Fibroblast of upper back skin (primary cell): ENCODE data around the gene CMTR2.
"Not testable (repeated sequence)": the region's sequence is repeated elsewhere in the genome, so short reads cannot be mapped to it uniquely, and the experiment has no call there.

ENCODE experiments used
- DNase-seq: peaks from one replicate; pipeline ENCODE4 v3.0.0-alpha.2; 2013

Gene CMTR2, protein sequence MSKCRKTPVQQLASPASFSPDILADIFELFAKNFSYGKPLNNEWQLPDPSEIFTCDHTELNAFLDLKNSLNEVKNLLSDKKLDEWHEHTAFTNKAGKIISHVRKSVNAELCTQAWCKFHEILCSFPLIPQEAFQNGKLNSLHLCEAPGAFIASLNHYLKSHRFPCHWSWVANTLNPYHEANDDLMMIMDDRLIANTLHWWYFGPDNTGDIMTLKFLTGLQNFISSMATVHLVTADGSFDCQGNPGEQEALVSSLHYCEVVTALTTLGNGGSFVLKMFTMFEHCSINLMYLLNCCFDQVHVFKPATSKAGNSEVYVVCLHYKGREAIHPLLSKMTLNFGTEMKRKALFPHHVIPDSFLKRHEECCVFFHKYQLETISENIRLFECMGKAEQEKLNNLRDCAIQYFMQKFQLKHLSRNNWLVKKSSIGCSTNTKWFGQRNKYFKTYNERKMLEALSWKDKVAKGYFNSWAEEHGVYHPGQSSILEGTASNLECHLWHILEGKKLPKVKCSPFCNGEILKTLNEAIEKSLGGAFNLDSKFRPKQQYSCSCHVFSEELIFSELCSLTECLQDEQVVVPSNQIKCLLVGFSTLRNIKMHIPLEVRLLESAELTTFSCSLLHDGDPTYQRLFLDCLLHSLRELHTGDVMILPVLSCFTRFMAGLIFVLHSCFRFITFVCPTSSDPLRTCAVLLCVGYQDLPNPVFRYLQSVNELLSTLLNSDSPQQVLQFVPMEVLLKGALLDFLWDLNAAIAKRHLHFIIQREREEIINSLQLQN

DNA sequence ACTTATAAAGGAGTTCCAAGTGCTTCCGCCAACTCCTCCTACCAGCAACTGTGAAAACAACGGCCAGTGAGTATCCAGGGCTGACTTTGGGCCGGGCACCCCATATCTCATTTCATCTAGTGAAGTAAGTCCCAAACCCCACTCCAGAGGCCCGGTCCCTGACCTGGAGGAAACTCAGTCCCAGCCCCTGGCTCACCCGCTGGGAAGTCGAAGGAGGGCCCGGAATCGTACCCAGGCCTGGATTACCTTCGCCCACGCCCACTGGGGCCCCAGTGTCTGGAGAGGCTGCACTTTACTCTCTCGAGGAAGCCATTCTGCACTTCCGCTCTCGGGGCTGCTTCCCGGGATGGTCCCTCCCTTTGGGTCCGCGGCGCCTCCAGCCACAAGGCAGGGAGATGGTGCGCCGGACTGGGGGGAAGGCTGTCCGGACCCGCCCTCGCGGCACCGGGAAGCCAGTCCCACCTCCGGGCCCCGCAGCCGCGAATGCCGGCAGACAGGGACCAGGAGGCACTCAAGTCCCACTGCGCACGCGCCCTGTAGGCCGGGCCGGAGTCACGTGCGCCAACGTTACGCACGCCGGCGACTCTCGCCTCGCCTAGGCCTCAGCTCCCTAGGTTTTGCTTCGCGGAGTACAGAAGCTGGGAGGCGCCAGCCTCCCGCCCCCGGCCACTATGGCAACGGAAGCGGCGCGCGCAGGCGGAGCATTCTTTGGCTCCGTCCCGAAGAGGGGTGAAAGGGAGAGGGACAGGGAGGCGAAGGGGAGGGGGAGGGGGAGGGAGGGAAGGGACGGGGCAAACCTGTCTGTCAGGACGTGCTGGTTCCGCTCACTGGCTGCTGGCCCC is at the start of gene CMTR2:
CMTR2 (minus strand) TSS at position 513 of the 842 bp plus-strand sequence. CDS start 3,482 bp downstream, outside the sequence.
- peak; percentile 97 for DNase-seq

DNA sequence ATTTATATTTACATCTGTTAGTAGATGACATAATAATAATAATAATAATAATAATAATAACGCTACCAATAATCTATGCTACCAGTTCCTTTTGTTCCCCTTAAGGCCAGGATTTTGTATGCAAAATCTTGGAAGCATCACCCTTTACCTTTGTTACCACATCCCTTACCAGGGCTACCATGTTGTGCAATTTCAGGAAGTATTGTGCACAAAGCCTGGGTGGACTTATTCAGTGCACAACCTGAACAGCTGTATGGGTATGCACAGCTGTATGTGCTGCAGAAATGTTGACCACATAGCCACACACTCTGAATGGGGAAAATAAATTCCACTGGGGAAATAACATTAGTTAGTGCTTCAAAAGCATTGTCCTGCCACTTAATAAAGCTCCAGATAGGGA is 49.4 kb upstream of the CMTR2 start:
- no peak for DNase-seq

DNA sequence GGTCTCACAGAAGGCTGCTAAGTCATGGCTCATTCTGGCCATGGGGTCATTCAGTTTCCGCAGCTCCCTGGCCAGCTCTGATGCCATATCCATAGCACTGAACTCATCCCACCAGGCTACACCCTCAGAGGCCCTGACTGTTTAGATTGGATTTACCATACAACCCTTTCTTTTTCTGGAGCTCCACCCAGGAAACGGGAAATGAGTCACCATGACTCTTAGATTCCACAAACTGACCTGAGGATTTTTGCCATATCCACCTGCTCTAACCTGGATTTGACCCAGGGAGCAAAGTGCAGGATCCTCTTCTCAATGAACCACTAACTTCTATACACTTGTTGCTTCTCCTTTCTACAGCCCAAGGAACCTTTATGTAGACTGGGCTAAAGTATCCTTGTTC is 49.0 kb upstream of the CMTR2 start:
- no peak for DNase-seq

DNA sequence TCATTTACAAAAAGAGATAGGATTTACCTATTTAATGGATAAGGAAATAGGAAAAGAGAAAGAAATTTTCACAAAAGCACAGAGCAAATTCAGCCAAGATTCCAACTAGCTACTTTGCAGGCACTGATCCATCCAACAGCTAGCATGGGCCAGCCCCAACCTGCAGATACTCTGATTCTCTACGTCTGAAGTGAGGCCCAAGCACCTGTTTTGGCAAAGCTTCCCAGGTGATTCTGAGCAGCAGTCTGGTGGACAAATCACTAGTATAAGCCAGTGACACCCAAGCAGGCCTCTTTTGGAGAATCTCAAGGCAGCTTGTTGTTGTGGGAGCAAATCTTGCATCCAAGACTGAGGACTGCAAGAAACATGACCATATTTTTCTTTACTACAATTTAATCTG is 48.4 kb upstream of the CMTR2 start:
- DNase-seq, result no peak

DNA sequence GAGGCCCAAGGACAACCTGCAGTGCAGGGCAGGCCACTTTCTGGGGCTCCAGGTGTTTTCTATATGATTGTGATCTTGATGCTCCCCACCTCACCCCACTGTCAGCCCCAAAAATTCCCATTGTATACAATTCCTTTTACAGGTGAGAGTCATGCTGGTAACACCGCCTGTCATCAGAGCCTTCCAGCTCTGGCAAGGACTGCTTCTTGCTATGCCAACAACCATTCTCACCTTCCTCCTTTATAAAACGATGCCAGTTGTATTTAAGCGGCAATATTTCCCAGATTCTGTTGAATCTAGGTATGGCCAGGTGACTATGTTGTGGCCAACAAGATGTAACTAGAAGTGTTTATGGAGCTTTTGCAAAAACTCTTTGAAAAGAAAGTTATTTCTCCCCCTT is 38.9 kb upstream of the CMTR2 start:
- no peak for DNase-seq

DNA sequence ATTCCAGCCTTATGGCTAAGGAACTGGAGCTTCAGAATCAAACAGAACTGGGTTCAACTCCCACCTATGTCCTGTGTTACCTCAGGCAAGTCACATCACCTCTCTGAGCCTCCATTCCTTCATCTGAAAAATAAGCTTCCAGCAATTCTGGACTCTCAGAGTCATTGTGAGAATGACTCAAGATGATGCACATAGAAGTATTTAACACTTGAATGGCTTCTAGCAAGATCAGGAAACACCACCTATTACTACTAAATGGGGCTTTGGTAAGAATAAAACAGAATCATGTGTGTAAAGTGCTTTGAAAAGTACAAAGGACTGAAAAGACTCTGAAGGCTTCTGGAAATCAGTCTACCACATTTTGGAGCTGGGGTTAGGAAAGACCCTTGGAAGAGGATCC is 38.5 kb upstream of the CMTR2 start:
- DNase-seq, result no peak

DNA sequence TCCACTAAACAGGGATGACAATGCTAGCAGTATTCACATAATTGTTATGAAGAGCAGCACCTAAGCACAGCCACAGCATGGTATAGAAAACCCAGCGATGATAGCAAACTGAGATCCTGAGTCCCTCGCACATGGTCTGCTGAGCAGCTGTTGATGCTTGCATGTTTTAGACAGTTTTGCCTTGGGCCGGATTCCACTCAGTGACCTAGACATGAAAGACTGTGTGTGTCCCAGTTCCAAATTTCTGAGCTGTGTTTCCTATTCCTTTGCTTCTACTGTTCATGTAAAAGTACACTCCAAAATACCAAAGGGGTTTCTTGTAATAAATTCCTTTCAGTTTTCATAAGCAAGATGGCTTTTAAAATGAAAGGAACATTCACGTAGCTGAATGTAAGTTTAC is 30.8 kb upstream of the CMTR2 start:
- no peak for DNase-seq

DNA sequence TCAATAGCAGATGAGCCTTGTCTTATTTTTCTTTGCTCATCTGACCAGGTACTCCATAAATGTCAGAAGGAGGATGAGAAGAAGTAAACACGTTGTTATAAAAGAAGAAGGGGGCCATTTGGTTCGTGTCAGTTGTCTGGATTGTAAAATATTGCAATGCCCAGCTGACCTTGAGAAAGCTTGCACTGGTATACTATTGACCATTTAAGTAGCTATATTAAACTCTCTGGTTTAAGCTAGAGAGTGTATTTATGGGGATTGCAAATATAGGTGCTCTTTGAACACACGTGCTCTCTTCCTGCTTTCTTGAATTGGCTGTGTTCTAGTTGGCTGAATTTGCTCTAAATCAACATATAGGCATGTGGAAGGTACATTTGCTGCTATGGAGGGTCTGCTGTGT is 26.1 kb upstream of the CMTR2 start:
- DNase-seq, result no peak

DNA sequence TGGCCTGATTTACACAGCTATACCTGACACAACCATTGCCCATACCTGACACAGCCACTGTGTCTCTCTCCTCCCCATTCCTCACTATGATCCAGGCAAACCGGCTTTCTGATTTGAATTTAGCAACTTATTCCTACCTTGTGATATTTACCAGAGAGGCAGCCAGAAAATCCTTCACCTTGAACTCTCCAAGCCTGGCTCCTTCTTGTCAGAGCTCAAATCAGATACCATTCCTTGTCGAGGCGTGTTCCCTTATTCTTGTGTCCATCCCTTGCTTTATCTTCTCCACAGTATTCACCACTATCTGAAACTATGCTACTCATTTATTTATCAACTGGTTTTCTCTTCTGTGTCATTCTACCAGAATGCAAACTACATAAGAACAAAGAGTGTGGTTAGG is 24.4 kb upstream of the CMTR2 start:
- DNase-seq, result not testable (repeated sequence)

DNA sequence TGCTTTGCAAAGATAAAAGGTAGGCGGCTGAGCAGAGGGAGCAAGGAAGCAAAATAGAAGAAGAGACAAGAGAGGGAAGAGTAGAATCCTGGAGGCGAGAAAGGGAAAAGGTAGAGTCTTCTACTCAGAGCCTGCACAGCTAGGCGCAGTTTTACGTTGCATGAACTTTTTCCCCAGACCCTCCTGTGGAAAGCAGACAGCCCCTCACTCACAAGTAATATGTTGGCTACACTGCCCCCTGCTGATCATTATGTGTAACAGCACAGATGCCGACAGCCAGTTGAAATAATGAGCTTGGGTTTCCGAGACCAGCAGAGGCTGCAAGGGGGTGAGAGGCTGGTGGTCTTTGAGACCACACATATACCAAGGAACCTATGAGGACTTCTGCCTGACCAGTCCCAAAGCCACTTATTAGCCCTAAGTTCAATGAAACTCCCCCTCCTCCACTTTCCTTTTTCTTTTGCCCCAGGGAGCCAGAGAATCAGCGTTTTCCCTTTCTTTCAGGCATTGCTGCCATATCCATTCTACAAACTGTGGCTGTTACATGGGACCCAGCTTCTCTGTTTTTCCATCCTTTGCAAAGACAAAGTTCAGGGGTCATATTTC is 22.5 kb upstream of the CMTR2 start:
- DNase-seq, result peak; percentile 17

DNA sequence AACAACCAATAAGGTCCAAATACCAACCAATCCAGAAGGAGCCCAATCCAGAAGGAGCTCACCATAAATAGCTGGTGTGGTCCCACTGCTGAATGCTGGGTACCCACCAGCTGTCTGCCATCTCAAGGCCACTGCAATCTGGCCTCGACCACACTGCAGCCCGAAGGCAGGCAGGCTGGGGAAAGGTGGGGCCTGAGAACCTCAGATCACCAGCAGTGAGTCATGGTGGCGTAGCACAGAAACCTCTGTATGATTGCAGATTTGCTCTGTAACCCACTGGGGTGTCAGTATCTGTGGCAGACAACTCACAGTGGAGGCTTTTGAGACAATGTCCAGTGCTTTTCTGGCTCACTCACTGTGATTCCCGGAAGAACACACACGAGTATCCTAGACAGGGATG is 14.7 kb upstream of the CMTR2 start:
- no peak for DNase-seq

DNA sequence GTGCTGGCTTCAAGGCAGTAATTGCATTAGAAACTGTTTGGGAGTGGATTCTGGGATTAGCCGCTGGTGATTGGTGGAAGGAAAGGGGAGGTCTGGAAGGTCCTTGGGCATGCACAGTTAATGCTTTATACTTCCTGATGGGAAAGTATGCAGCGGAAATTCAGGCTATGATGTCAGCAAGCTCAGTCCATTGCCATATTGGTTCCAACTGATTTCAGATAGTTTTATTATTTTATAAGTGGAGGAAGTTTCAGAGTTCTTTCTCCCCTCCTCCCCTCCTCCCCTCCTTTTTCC is 8.1 kb upstream of the CMTR2 start:
- no peak for DNase-seq

DNA sequence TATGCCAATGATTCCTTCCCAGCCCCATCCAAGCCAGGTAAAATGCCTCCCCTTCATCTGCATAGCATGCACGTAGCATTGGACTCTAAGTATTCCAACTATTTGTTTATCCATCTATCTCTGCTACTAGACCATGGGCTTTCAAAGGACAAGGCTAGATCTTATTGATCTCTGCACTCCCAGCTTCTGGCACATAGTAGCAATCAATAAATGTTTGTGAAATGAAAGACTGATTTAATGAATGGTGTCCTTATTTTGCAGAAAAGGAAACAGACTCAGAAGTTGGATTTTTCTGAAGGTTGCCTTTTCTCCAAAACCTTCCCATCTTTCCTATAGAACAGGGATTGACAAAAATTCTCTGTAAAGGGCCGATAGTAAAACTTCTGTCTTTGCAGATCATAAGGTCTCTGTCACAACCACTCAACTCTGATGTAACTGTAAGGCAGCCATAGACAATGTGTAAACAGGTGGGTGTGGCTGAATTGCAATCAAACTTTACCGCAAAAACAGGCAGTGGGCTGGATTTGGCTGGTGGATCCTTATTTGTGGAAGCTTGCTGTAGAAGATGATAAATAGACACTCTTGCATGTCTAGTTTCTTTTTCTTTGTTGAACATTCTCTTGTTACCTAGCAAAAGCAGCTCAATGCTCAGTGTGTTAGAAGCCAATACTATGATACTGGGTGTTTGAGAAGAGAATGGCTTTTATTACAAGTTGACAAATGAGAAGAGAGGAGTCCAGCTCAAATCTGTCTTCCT is 7.6 kb upstream of the CMTR2 start:
- no peak for DNase-seq

DNA sequence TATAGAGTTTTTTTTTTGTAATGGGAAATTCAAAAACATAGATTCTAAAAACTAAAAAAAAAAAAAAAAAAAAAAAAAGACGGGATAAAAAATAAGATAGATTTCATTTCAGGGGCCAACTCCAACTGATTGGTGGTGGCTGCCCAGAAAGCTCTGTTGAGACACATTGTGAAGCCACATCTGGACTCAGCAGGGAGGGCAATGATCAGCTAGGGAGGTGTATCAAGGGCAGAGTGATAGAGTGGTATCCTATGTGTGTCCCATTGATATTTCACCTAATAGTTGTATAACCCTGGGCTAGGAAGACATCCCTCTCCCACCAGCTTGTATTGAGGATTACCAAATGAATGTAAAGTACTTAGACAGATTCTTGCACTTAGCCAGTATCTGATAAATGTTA is 6.7 kb upstream of the CMTR2 start:
- no peak for DNase-seq

DNA sequence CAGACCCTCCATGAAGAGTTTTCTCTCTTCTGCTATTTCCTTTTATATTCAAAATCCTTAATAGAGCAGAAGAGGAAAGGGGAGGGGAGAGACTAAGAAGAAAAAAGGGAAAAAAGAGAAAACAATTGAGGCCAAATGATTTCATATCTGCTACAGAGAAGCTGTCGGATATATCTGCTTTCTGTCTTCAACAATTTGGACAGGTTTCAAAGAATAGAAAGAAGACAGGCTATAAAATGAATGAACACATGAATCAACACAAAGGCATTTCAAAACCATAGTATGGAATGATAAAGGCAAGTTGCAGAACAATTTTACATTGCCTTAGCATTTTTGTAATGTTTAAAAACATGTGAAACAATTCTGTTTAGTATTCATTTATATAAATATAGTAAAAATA is 4.7 kb upstream of the CMTR2 start:
- DNase-seq, result peak; percentile 50

DNA sequence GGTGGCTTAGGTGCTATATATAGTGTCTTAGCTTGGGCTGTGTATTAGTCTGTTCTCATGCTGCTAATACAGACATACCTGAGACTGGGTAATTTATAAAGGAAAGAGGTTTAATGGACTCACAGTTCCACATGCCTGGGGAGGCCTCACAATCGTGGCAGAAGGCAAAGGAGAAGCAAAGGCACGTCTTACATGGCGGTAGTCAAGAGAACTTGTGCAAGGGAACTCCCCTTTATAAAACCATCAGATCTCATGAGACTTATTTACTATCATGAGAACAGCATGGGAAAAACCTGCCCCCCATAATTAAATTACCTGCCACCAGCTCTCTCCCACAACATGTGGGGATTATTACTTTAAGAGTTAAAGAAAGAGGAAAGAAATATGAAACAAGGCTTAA is 2.9 kb upstream of the CMTR2 start:
- DNase-seq, result not testable (repeated sequence)

DNA sequence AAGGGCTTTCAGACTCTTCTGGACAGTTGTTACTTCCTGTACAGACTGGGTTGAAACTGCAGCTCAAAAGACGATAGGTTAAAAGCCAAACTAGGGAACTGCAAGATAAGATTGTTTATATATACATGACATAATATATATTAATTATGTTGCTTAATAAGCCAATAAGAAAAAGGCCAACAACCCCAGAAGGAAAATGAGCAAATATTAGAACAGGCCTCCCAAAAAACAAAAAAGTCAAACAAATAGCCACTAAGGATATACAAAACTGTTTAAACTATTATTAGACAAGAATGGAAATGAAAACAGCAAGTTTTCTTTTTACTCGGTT is 495 bp upstream of the CMTR2 start:
- DNase-seq, result no peak

DNA sequence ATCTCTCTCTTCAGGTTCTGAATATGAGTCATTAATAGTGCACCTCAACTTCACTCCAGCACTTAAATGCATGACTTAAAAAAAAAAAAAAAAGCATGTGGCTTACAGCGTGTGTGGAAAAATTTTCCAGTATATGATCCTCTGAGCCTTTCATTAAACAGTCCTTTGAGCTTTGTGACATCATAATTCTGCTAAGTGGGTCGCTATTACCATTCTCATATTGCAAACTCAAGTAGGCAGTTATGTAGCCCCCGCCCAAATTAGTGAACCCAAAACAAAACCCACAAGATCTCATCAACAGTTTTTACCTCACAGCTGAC is 672 bp downstream of the CMTR2 start:
- peak; percentile 3 for DNase-seq

DNA sequence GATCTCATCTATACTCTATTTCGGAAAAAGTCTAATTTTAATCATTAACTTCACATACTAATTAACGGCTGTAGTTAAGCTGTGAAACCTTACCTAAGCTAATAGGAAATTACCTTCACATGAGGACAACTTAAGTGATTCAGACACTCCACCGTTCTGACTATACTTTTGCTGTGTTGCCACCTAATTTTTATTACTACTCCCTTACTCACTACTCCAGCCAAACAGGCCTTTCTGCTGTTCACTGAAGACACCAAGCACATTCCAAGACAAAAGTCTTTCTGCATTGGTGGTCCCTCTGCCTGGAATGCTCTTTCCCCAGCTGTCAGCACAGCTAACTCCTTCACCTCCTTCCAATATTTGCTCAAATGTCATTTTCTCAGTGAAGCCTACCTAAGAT is 1.3 kb downstream of the CMTR2 start:
- peak; percentile 3 for DNase-seq

DNA sequence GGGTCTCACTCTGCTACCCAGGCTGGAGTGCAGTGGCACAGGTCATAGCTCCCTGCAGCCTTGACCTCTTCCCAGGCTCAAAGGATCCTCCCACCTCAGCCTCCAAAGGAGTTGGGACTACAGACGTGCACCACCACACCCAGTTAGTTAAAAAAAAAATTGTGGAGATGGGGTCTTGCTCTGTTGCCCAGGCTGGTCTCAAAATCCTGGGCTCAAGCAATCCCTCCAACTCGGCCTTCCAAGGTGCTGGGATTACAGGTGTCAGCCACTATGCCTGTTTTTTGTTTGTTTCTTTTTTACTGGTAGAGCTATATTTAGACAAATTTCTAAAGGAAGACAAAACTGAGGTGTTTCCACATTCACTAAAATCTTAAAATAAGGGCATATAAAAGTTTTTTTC is 1.7 kb downstream of the CMTR2 start:
- no peak for DNase-seq

DNA sequence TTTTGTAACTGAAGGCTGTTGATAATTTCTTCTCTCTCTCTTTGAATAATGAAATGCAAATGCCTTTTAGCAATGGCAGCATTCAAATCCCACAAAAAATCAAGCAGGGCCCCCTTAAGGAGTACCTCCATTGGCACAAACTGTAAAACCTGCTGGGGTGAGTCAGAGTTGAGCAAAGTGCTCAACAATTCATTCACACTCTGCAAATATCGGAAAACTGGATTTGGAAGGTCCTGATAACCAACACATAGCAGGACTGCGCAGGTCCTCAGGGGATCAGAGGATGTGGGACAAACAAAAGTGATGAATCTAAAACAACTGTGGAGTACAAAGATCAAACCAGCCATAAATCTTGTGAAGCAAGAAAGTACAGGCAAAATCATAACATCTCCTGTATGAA is 5.6 kb downstream of the CMTR2 start:
- no peak for DNase-seq

DNA sequence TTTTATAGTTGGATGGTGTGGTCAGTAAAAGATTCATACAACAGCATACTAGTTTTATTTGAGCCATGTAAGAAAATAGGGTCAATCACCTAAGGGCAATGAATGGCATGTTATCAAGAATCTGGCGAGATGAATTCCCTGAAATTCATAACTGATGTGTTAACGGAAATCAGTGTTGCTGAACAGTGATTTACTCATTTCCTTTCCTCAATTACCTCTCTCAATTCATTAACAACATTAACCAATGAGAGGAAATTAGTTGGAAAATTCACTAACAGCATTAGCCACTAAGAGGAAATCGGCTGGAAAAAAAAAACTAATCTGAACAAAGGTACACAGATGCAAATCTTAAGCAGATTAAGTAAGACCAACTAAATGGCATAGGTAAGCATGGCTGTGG is 6.3 kb downstream of the CMTR2 start:
- DNase-seq, result no peak
